Hindlimb muscle (tissue), 1 donor: ENCODE data around the gene DGKD. TPM values are rescaled to one million over a fixed set of nuclear protein-coding genes. Genes with fewer than 3 reads are reported as not detected.

ENCODE experiments used
- DNase-seq: peaks from one replicate; pipeline ENCODE4 v3.0.0-alpha.2; 2013
- polyA plus RNA-seq: library from polyadenylated mRNA; unstranded; fragments of 120-200 nt; gene quantifications from one replicate; pipeline ENCODE4 v1.2.1, GENCODE V29; 2013; ENCODE audit not compliant: insufficient read length

DGKD gene
- polyA plus RNA-seq, 1 donor, result 26.1 TPM

DNA sequence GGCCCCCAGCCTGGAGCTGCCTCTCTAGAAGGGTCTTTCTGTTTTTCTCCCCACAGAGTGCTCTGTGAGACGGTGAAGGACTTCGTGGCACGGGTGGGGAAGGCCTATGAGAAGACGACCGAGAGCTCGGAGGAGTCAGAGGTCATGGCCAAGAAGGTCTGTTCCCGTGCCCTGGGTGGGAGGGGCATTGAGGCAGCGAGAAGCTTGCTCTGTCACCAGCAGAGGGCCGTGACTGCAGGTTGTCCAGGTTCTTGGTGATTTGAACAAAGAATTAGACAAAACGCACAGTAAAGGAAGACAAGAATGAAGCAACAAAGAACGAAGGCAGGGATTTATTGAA lies 93.9 kb downstream of the DGKD start:
- no peak for DNase-seq

GRCh38 chr2:233448575-233448974 lies 94.3 kb downstream of the DGKD start:
- no peak for DNase-seq

GRCh38 chr2:233449081-233449901 lies 95.0 kb downstream of the DGKD start:
- DNase-seq, result no peak

DNA sequence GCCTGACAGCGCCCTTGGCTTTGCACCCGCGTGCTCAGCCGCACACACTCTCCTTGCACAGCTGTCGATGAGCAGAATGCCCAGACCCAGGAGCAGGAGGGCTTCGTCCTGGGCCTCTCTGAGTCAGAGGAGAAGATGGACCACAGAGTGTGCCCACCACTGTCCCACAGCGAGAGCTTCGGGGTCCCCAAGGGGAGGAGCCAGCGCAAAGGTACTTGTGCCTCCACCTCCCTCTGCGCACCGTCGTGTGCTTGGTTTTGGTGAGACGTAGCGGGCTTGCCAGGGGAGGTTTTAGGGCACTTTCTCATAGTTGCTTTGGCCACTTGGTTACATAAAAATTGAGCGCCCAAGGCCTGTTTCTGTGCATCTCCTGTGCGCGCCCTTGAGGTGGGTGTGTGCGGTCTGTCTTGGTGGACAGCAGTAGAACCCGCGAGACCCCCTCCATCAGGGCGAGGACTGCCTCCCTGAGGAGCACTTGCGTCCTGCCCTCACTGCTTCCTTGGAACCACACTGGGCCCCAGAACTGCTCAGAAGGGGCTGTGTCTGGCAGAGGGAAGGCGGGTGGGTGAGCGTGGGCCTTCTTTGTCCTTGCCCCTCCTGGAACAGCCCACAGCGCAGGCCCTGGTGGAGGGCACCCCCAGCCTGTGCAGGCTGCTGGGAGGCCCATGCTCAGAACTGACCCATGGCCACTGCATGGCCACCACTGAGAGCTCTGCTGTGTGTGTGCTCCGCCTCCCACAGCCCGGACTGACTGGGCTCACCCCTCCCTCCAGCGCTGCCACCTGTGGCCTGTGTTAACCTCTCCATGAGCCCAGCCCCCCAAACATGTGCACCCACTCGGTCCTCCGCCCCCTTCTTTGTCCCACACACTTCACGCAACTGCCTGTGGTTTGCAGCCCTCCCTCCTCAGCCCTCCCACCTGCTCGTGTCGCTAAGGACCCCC lies 95.9 kb downstream of the DGKD start:
- no peak for DNase-seq

GRCh38 chr2:233450864-233451575 lies 96.7 kb downstream of the DGKD start:
- DNase-seq, result no peak

DNA sequence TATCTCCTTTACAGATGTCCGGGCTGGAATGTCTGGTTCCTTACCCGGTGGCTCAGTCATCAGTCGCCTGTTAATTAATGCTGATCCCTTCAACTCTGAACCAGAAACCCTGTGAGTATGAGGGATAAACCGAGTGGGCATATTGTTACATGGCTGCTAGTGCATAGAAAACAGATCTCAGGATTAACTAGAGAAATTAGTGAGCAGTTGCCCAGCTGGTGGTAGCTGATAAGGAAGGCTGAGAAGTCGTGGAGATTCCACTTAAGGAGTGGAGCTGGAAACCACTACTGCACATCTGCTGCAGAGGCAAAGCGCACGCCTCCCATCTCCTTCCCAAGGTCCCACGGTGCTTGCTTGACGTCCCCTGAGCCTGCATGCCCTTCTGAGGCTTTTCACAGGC lies 97.7 kb downstream of the DGKD start:
- DNase-seq, result no peak

- no peak for DNase-seq
These were observed 99.0 kb downstream of the DGKD start for GRCh38 chr2:233453111-233453915.

- DNase-seq, result no peak
These were observed 99.6 kb downstream of the DGKD start for GRCh38 chr2:233453916-233454315.

DNA sequence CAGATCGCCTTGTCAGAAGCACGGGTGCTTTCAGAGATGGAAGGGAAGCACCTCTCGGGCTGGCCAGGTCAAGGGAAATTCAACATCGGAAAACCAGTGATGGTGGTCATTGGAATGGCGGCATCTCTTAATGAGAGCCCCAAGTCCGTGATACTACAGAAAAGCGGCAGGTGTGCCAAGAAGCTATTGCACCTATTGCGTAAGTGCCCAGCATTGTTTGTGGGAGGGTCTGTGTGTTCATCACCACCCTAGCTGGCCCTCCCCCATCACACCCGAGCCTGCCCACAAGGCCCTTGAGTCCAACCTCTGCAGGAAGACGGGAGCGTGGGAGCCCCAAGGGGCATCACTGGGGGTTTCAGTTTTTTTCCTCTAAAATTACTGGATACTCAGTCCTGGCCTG lies 100.7 kb downstream of the DGKD start:
- DNase-seq, result no peak

DNA sequence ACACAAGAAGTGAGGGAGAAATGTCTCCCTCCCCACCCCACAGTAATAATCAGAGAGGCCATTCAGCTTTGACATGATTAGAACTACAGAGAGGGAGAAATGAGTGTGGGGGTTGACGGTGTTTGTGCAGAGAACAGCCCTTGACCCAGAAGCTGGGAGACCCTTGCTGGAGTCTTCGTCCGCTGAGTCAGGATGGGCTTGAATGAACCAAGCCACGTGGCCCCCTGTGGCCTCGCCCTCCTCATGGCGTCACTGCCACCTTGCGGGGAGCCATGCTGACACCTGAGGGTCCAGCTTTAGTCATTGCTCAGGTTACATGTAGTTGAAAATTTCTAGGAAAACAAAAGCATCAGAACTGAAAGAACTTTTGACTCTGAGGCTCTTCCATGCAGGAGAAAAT lies 101.2 kb downstream of the DGKD start:
- no peak for DNase-seq

DNA sequence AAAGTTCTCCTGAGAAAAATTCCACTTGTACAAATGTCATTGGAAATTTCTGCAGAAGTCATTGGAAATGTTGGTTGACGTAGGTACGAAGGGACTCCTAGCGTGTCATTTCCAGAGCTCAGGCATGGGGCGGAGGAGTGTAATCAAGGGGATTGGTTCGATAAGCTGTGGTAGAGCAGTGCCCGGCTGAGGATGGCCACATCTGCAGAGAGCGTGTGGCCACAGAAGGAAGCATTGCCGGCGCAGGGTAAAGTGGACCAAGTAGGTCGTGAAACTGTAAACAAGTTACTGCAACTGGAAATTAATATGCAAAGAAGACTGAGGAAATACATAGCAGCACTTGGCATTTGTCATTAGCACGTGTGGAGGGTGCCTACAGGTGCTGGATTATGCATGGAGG lies 101.8 kb downstream of the DGKD start:
- no peak for DNase-seq

GRCh38 chr2:233456934-233457333 lies 102.6 kb downstream of the DGKD start:
- DNase-seq, result no peak

DNA sequence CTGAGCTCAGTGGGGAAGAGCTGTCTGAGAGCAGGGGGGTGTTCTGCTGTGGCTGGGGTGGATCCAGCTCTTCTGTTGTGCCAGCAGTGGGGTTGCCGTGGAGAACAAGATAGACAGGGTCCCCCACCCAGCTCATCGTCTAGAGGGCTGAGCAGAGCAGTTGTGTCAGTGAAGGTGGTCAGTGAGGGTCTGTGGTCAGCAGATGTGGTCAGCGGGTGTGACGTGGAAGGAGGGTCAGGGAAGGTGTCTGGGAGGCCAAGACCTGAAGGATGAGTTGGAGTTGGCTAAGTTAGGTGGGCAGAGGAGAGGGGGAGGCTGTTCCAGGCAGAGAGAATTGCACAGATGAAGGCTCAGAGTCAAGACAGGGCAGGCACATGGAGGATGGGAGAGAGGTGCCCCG lies 103.1 kb downstream of the DGKD start:
- DNase-seq, result no peak

GRCh38 chr2:233458031-233458610 lies 103.8 kb downstream of the DGKD start:
- DNase-seq, result no peak

GRCh38 chr2:233458826-233459225 lies 104.5 kb downstream of the DGKD start:
- no peak for DNase-seq

DNA sequence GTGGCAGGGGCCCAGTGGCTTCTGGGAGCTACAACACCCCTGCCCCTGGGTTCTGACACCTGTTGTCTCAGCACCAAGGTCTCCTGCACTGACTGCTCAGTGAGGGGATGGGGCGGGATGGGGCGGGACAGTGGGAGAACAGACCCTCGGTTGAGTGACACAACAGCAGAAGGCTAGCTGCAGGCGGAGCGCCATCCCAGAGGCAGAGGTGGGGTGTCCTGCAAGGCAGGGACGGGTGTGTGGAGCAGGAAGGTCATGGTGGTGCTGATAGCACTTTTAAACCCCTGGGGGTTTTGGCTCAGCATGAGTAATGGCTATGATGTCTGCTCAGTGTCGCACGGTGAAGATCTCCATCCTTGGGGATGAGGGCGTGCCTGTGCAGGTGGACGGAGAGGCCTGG lies 105.1 kb downstream of the DGKD start:
- no peak for DNase-seq

DNA sequence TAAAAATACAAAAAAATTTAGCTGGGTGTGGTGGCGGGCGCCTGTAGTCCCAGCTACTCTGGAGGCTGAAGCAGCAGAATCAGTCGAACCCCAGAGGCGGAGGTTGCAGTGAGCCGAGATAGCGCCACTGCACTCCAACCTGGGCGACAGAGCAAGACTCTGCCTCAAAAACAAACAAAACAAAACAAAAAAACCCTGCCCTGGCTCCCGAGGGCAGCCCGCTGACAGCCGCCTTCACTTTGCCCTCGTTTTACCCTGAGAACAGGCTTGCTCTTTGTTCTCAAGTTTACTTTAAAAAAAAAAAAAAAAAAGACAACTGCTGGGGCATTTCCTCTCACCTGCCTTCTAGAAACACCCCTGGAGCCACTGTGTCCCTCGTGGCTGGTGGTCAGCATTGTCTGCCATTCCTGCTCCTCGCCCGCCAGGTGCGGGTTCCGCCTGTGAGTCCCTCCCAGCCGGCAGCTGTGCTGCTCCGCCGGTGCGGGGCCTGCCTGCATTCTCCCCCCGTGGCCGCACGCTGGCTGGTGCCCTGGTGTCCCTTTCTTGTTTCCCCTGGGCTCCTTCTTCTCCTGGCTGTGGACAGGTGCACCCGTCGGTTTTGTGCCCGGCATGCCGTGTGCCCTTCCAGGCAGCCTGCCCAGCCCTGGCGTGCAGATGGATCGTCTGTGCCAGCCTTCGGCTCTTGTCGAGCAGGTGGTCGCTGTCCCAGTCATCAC lies 106.6 kb downstream of the DGKD start:
- no peak for DNase-seq

DNA sequence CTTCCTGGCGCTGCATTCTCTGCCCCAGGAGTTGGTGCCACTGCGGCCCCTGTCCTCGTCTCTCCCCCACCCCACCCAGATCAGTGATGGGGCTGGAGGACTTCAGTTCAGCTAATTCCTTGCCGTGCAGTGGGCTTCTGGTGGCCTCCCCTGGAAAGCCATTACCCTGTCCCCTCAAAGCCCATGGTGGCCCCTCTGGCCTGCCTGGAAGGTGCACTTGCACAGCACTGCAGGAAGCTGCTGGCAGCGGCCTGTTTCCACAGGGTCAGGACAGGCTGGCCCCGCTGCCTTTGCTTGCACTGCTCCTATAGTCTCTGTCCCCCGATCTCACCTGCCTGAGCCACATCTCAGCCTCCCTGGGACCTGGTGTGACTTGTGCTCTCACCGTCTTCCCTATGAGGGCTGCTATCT lies 107.2 kb downstream of the DGKD start:
- no peak for DNase-seq

DNA sequence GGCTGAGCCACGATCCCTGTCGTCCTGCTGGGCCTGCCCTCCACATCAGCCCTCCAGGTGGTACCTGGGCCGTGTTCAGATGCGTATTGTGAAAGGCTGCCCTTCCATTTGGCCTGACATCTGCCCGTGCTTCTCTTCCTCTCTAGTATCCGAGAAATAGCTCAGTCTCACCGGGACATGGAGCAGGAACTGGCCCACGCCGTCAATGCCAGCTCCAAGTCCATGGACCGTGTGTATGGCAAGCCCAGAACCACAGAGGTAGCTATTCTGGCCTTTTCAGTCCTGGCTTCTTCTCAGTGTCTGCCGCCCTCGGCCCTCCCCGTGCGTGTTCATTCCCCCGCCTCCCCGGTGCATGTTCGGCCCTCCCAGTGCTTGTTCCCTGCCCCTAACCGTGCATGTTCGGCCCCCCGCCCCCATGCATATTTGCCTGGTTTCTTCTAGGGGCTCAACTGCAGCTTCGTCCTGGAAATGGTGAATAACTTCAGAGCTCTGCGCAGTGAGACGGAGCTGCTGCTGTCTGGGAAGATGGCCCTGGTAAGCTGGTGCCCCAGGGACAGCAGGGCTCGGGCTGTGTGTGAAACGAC lies 108.0 kb downstream of the DGKD start:
- no peak for DNase-seq

DNA sequence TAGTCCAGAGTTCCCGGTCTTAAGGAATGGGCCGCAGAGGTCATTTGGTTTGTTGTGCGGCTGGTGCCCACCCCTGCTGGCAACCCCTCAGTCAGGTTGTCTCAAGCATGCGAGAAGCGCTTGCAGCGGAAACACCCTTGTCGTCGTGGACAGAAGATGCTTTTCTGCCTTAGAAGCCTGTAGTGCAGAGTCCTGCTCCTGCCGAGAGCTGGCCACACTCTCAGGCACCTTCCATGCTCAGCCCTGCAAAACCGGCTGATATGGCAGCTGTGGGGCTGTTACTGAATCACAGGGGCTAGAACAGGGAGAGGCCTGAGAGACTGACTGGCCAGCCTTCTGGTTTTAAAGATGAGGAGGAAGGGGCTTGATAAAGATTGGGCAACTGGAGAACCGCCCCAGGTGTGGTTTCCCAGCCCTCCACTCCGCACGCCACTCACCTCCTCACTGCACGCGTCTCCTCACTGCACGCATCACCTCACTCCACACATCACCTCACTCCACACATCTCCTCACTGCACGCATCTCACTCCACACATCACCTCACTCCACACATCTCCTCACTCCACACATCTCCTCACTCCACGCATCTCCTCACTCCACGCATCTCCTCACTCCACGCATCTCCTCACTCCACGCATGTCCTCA lies 108.7 kb downstream of the DGKD start:
- no peak for DNase-seq
